Adrenal gland (tissue), 12 donors: ENCODE measurements around the gene LILRA2. TPM values are rescaled to one million over a fixed set of nuclear protein-coding genes. Genes with fewer than 3 reads are reported as not detected.

Experiments
- DNase-seq, 7 donors: peaks; one replicate each; pipeline ENCODE4 v3.0.0-alpha.2; 2019 to 2020
- H3K27ac ChIP-seq, 5 donors: fragments of 200-600 bp; sonication (generic) in 4 of 5; 1 replicate in 3 of 5; 2 replicates in 2 of 5; pipeline versions ENCODE4 v1.5.1 to v1.8.0; 2016 to 2020; ENCODE audit warnings: mild to moderate bottlenecking in 1 of 5
- H3K27me3 ChIP-seq: fragments of 200-600 bp; 2 replicates; pipeline ENCODE4 v1.8.0; 2021
- H3K36me3 ChIP-seq, 2 donors: fragments of 200-600 bp; replicated peaks in 1 of 2; 1 replicate in 1 of 2; 2 replicates in 1 of 2; pipeline versions ENCODE4 v1.5.1 to v1.8.0; 2018 to 2022
- H3K4me1 ChIP-seq, 2 donors: fragments of 200-600 bp; replicated peaks in 1 of 2; 1 replicate in 1 of 2; 2 replicates in 1 of 2; pipeline versions ENCODE4 v1.5.1 to v1.8.0; 2018 to 2021
- H3K4me3 ChIP-seq, 4 donors: fragments of 200-600 bp; sonication (generic) in 3 of 4; one replicate each; pipeline ENCODE4 v1.5.1; 2016 to 2018
- H3K9me3 ChIP-seq, 3 donors: fragments of 200-600 bp; sonication (generic) in 1 of 3; replicated peaks in 1 of 3; 1 replicate in 2 of 3; 2 replicates in 1 of 3; pipeline versions ENCODE4 v1.5.1 to v1.8.0; 2016 to 2021
- CTCF ChIP-seq, 6 experiments: fragments of 450-650 bp in 4 of 6; fragments of 200-600 bp in 2 of 6; sonication (generic) in 1 of 6; IDR thresholded peaks; 1 replicate in 5 of 6; 2 replicates in 1 of 6; pipeline versions ENCODE4 v1.5.1 to v1.8.0; 2016 to 2021; ENCODE audit warnings: antibody characterized with exemption in 6 of 6, mild to moderate bottlenecking in 2 of 6, moderate library complexity in 1 of 6
- POLR2A ChIP-seq, 2 donors: fragments of 450-650 bp; IDR thresholded peaks; one replicate each; pipeline ENCODE4 v1.6.1; 2017; ENCODE audit warnings: antibody characterized with exemption in 2 of 2, mild to moderate bottlenecking in 2 of 2, moderate library complexity in 1 of 2
- WGBS, 4 donors: extraction: QIAGEN DNeasy Blood & Tissue Kit in 2 of 4; methylation state at CpG; one replicate each; pipeline versions ENCODE4 v1.1.5 to v1.1.7; 2013 to 2017; 5-methylcytosine and 5-hydroxymethylcytosine counted together
- intact Hi-C, 2 donors: fragments of 100-400 bp; cut with DNase I; formaldehyde crosslinking; loops; one replicate each; pipeline versions ENCODE4 v1.14.1 to v1.15.0; 2022 to 2023
- polyA plus RNA-seq, 3 donors: library from polyadenylated mRNA; stranded (reverse); fragments of 200-250 nt in 2 of 3; fragments of 350-450 nt in 1 of 3; fragmentation: Illumina TruSeq in 1 of 3; extraction: RNeasy Lipid Tissue Mini Kit (QIAGEN cat#74804) in 1 of 3; gene quantifications; one replicate each; pipeline ENCODE4 v1.2.3, GENCODE V29; 2013 to 2014
- total RNA-seq, 9 donors: library from RNA; depleted of rRNA in 4 of 9; stranded (reverse); fragments of >200 nt in 4 of 9; fragments of 120-200 nt in 1 of 9; fragmentation: NEBNext Ultra II Directional in 1 of 9; extraction: Animal tissue kit (Norgen Biotek cat#: 25700) in 1 of 9; gene quantifications; one replicate each; pipeline versions ENCODE4 v1.1.0 to v1.2.4, GENCODE V29; 2013 to 2023
- donor health status: healthy with polysubstance abuse.
- donor health status: Bipolar disorder and iron deficiency.
- donor health status: DM: yes; HTN: yes; CAD: no.
- donor health status: DM: no; HTN: no; CAD: no.
- donor health status: DM: no; HTN: no; CAD: no.
- donor health status: DM: yes; HTN: yes; CAD: no.

The LILRA2 gene
- total and polyA plus RNA-seq, 12 donors, result 0.55 to 13.5 (median 4.3) TPM

- Histone ChIP-seq H3K4me1 (no peaks in the 10 kb centered on the region), H3K9me3 (no peaks in the 10 kb centered on the region), H3K4me3 (no peak overlapping the region), H3K27ac (no peak overlapping the region), H3K36me3 (no peaks in the 10 kb centered on the region), H3K27me3 (peaks cover 17% of the 10 kb centered on the region)
- intact Hi-C loops, result no loop called here
- 41 to 61% (median 55%) methylated on average over 3 to 4 of the region's 4 CpGs for WGBS, 4 donors
- DNase-seq, result no peak
- no peak for TF ChIP-seq CTCF (IDR thresholded peaks at IDR 0.05)
- no peak for TF ChIP-seq POLR2A (IDR thresholded peaks at IDR 0.05)
Observed at GRCh38 chr19:54532528-54532927, 41.1 kb upstream of the LILRA2 start.

- 63 to 86% (median 77%) methylated on average over 5 to 8 of the region's 8 CpGs for WGBS, 4 donors
- Histone ChIP-seq H3K36me3 (no peaks in the 10 kb centered on the region), H3K27ac (no peak overlapping the region), H3K4me1 (no peaks in the 10 kb centered on the region), H3K4me3 (no peak overlapping the region), H3K27me3 (peaks cover 17% of the 10 kb centered on the region), H3K9me3 (no peaks in the 10 kb centered on the region)
- no peak for DNase-seq
- TF ChIP-seq CTCF (IDR thresholded peaks at IDR 0.05) (no peak), POLR2A (IDR thresholded peaks at IDR 0.05) (no peak)
- intact Hi-C loops, result no loop called here
Observed at GRCh38 chr19:54533476-54533875, 40.1 kb upstream of the LILRA2 start.

GRCh38 chr19:54534156-54534555 is 39.4 kb upstream of the LILRA2 start:
- DNase-seq, result no peak
- Histone ChIP-seq H3K9me3 (no peaks in the 10 kb centered on the region), H3K4me1 (no peaks in the 10 kb centered on the region), H3K27me3 (peaks cover 17% of the 10 kb centered on the region), H3K27ac (no peak overlapping the region), H3K36me3 (no peaks in the 10 kb centered on the region), H3K4me3 (no peak overlapping the region)
- intact Hi-C loops, result no loop called here
- no peak for TF ChIP-seq CTCF (IDR thresholded peaks at IDR 0.05)
- no peak for TF ChIP-seq POLR2A (IDR thresholded peaks at IDR 0.05)
- WGBS, 4 donors, result 53 to 63% (median 60%) methylated on average over 4 to 8 of the region's 8 CpGs

GRCh38 chr19:54535601-54536000 is 38.0 kb upstream of the LILRA2 start:
- Histone ChIP-seq H3K36me3 (no peaks in the 10 kb centered on the region), H3K4me1 (no peaks in the 10 kb centered on the region), H3K4me3 (no peak overlapping the region), H3K9me3 (no peaks in the 10 kb centered on the region), H3K27ac (no peak overlapping the region), H3K27me3 (peaks cover 13% of the 10 kb centered on the region)
- TF ChIP-seq CTCF (IDR thresholded peaks at IDR 0.05) (no peak), POLR2A (IDR thresholded peaks at IDR 0.05) (no peak)
- WGBS, 4 donors, result 71 to 82% (median 81%) methylated on average over 9 of the region's 9 CpGs
- no peak for DNase-seq
- intact Hi-C loops, result no loop called here
